SK-N-SH treated with all-trans-retinoic acid at 6 μM for 48 hours (cell line): Measurements from ENCODE around the gene MPPED1.

Experiments
- ATAC-seq: fragments of 200-7000 bp; cut with Tn5 transposase; 3 replicates; pipeline ENCODE4 v1.9.1; 2020; ENCODE audit warnings: mild to moderate bottlenecking, moderate library complexity
- ARNTL ChIP-seq: fragments of 450-650 bp; formaldehyde crosslinking; IDR thresholded peaks from 2 replicates; pipeline ENCODE4 v1.5.0; 2020; ENCODE audit warnings: low read depth, mild to moderate bottlenecking, moderate library complexity, borderline replicate concordance
- BACH2 ChIP-seq: fragments of 250-450 bp; sonication (Bioruptor Pico); IDR thresholded peaks from 2 replicates; pipeline ENCODE4 v1.9.0; 2021; ENCODE audit warnings: mild to moderate bottlenecking, borderline replicate concordance
- CREB5 ChIP-seq: fragments of 250-450 bp; sonication (Bioruptor Pico); IDR thresholded peaks from 2 replicates; pipeline ENCODE4 v1.5.1; 2020; ENCODE audit warnings: low read depth, mild to moderate bottlenecking, moderate library complexity
- CSDC2 ChIP-seq: fragments of 250-450 bp; sonication (Bioruptor Pico); IDR thresholded peaks from 2 replicates; pipeline ENCODE4 v1.5.0; 2020; ENCODE audit warnings: mild to moderate bottlenecking, moderate library complexity
- CSRNP3 ChIP-seq: fragments of 250-450 bp; sonication (Bioruptor Pico); IDR thresholded peaks from 2 replicates; pipeline ENCODE4 v1.5.1; 2021; ENCODE audit warnings: mild to moderate bottlenecking, moderate library complexity
- ESRRG ChIP-seq: fragments of 250-450 bp; sonication (Bioruptor Pico); IDR thresholded peaks from 2 replicates; pipeline ENCODE4 v1.6.1; 2021; ENCODE audit warnings: mild to moderate bottlenecking
- GLIS3 ChIP-seq: fragments of 250-450 bp; sonication (Bioruptor Pico); IDR thresholded peaks from 2 replicates; pipeline ENCODE4 v1.5.0; 2020; ENCODE audit warnings: mild to moderate bottlenecking, moderate library complexity
- ISL1 ChIP-seq: fragments of 250-450 bp; sonication (Bioruptor Pico); IDR thresholded peaks from 2 replicates; pipeline ENCODE4 v2.1.2; 2022; ENCODE audit warnings: mild to moderate bottlenecking, moderate library complexity
- OSR1 ChIP-seq: fragments of 250-450 bp; sonication (Bioruptor Pico); IDR thresholded peaks from 2 replicates; pipeline ENCODE4 v1.8.0; 2022; ENCODE audit warnings: moderate library complexity, mild to moderate bottlenecking, inconsistent platforms
- PPARA ChIP-seq: fragments of 250-450 bp; sonication (Bioruptor Pico); IDR thresholded peaks from 2 replicates; pipeline ENCODE4 v1.5.0; 2020; ENCODE audit warnings: mild to moderate bottlenecking, borderline replicate concordance
- RARB ChIP-seq: fragments of 250-450 bp; sonication (Bioruptor Pico); IDR thresholded peaks from 2 replicates; pipeline ENCODE4 v1.8.0; 2021; ENCODE audit warnings: mild to moderate bottlenecking, moderate library complexity
- SNAI2 ChIP-seq: fragments of 250-450 bp; sonication (Bioruptor Pico); IDR thresholded peaks from 2 replicates; pipeline ENCODE4 v1.5.0; 2020; ENCODE audit warnings: mild to moderate bottlenecking, moderate library complexity
- TCF4 ChIP-seq: fragments of 250-450 bp; sonication (Bioruptor Pico); IDR thresholded peaks from 2 replicates; pipeline ENCODE4 v1.8.0; 2021; ENCODE audit warnings: mild to moderate bottlenecking, moderate library complexity, borderline replicate concordance
- TOX ChIP-seq: fragments of 250-450 bp; sonication (Bioruptor Pico); IDR thresholded peaks from 2 replicates; pipeline ENCODE4 v1.8.0; 2021; ENCODE audit warnings: mild to moderate bottlenecking, moderate library complexity, borderline replicate concordance
- TSHZ2 ChIP-seq: fragments of 250-450 bp; sonication (Bioruptor Pico); IDR thresholded peaks from 2 replicates; pipeline ENCODE4 v1.5.0; 2020; ENCODE audit warnings: mild to moderate bottlenecking, moderate library complexity
- ZC3H10 ChIP-seq: fragments of 250-450 bp; sonication (Bioruptor Pico); IDR thresholded peaks from 2 replicates; pipeline ENCODE4 v1.5.1; 2021; ENCODE audit warnings: mild to moderate bottlenecking, moderate library complexity
- ZFP3 ChIP-seq: fragments of 250-450 bp; sonication (Bioruptor Pico); IDR thresholded peaks from 2 replicates; pipeline ENCODE4 v1.5.0; 2020; ENCODE audit warnings: mild to moderate bottlenecking, moderate library complexity
- ZFP30 ChIP-seq: fragments of 450-650 bp; formaldehyde crosslinking; IDR thresholded peaks from 2 replicates; pipeline ENCODE4 v1.5.0; 2022; ENCODE audit warnings: mild to moderate bottlenecking, moderate library complexity
- ZNF70 ChIP-seq: fragments of 450-650 bp; formaldehyde crosslinking; IDR thresholded peaks from 2 replicates; pipeline ENCODE4 v1.5.0; 2020; ENCODE audit warnings: mild to moderate bottlenecking, moderate library complexity
- ZNF8 ChIP-seq: fragments of 450-650 bp; formaldehyde crosslinking; IDR thresholded peaks from 2 replicates; pipeline ENCODE4 v1.5.0; 2020; ENCODE audit warnings: mild to moderate bottlenecking, moderate library complexity
- TF ChIP-seq, protein P1 (sequence below): fragments of 250-450 bp; sonication (Bioruptor Pico); IDR thresholded peaks from 2 replicates; pipeline ENCODE4 v1.8.0; 2020; ENCODE audit warnings: mild to moderate bottlenecking, moderate library complexity, borderline replicate concordance
- TF ChIP-seq, protein P2 (sequence below): fragments of 250-450 bp; sonication (Bioruptor Pico); IDR thresholded peaks from 2 replicates; pipeline ENCODE4 v1.8.0; 2021; ENCODE audit warnings: low read depth, mild to moderate bottlenecking, moderate library complexity, borderline replicate concordance

MPPED1 gene

GRCh38 chr22:43490311-43490710 is 78.5 kb downstream of the MPPED1 start:
- ATAC-seq, result no peak
- TF ChIP-seq ARNTL (no peak), TCF4 (CRISPR knock-in tag) (no peak), OSR1 (no peak), GLIS3 (CRISPR knock-in tag) (no peak), CSRNP3 (CRISPR knock-in tag) (no peak), SNAI2 (CRISPR knock-in tag) (no peak), ZNF8 (CRISPR knock-in tag) (no peak), CREB5 (CRISPR knock-in tag) (no peak), ZNF70 (CRISPR knock-in tag) (no peak), ZFP3 (CRISPR knock-in tag) (no peak), RARB (CRISPR knock-in tag) (no peak), ISL1 (CRISPR knock-in tag) (no peak), ZC3H10 (CRISPR knock-in tag) (no peak), TSHZ2 (CRISPR knock-in tag) (no peak), ZFP30 (CRISPR knock-in tag) (no peak)
- TF ChIP-seq, protein P1, sequence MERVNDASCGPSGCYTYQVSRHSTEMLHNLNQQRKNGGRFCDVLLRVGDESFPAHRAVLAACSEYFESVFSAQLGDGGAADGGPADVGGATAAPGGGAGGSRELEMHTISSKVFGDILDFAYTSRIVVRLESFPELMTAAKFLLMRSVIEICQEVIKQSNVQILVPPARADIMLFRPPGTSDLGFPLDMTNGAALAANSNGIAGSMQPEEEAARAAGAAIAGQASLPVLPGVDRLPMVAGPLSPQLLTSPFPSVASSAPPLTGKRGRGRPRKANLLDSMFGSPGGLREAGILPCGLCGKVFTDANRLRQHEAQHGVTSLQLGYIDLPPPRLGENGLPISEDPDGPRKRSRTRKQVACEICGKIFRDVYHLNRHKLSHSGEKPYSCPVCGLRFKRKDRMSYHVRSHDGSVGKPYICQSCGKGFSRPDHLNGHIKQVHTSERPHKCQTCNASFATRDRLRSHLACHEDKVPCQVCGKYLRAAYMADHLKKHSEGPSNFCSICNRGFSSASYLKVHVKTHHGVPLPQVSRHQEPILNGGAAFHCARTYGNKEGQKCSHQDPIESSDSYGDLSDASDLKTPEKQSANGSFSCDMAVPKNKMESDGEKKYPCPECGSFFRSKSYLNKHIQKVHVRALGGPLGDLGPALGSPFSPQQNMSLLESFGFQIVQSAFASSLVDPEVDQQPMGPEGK (CRISPR knock-in tag), result no peak

DNA sequence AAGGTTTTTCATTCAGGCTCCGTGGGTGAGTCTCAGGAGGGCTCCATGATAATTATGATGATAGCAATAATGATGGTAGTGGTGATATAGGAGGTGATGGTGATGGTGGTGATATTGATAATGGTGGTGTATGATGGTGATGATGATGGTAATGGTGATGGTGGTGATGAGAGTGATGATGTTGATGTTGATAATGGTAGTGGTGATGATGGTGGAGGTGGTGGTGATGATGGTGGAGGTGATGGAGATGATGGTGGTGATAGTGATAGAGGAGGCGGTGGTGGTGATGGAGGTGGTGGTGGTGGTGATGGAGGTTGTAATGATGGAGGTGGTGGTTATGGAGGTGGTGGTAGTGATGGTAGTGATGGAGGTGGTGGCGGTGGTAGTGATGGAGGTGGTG is 79.4 kb downstream of the MPPED1 start:
- ATAC-seq, result no peak
- no peak for TF ChIP-seq TOX (CRISPR knock-in tag)
- TF ChIP-seq, protein P2, sequence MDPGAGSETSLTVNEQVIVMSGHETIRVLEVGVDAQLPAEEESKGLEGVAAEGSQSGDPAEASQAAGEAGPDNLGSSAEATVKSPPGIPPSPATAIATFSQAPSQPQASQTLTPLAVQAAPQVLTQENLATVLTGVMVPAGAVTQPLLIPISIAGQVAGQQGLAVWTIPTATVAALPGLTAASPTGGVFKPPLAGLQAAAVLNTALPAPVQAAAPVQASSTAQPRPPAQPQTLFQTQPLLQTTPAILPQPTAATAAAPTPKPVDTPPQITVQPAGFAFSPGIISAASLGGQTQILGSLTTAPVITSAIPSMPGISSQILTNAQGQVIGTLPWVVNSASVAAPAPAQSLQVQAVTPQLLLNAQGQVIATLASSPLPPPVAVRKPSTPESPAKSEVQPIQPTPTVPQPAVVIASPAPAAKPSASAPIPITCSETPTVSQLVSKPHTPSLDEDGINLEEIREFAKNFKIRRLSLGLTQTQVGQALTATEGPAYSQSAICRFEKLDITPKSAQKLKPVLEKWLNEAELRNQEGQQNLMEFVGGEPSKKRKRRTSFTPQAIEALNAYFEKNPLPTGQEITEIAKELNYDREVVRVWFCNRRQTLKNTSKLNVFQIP (CRISPR knock-in tag), result no peak
- no peak for TF ChIP-seq OSR1

DNA sequence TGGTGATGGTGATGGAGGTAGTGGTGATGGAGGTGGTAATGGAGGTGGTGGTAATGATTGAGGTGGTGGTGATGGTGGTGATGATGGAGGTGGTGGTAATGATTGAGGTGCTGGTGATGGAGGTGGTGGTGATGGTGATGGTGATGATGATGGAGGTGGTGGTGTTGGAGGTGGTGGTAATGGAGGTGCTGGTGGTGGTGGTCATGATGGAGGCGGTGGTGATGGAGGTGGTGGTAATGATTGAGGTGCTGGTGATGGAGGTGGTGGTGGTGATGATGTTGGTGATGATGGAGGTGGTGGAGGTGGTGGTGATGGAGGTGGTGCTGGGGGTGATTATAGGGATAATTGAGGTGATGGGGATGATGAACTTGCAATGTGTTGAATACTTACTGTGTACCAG is 79.9 kb downstream of the MPPED1 start:
- no peak for ATAC-seq
- TF ChIP-seq ZFP30 (CRISPR knock-in tag), result no peak
- TF ChIP-seq CSRNP3 (CRISPR knock-in tag), result no peak
- no peak for TF ChIP-seq ESRRG (CRISPR knock-in tag)
- TF ChIP-seq CSDC2 (CRISPR knock-in tag), result no peak
- TF ChIP-seq TSHZ2 (CRISPR knock-in tag), result no peak
- TF ChIP-seq ISL1 (CRISPR knock-in tag), result no peak
- no peak for TF ChIP-seq GLIS3 (CRISPR knock-in tag)
- TF ChIP-seq ZNF8 (CRISPR knock-in tag), result no peak
- no peak for TF ChIP-seq ARNTL
- TF ChIP-seq, protein P1 (CRISPR knock-in tag), result no peak
- TF ChIP-seq SNAI2 (CRISPR knock-in tag), result no peak
- TF ChIP-seq PPARA (CRISPR knock-in tag), result no peak
- no peak for TF ChIP-seq ZC3H10 (CRISPR knock-in tag)
- TF ChIP-seq BACH2 (CRISPR knock-in tag), result no peak
- TF ChIP-seq ZFP3 (CRISPR knock-in tag), result no peak
- TF ChIP-seq TOX (CRISPR knock-in tag), result no peak
